GM20431 (cell line): ENCODE measurements around the gene PNP.
"Not testable (repeated sequence)": the region's sequence is repeated elsewhere in the genome, so short reads cannot be mapped to it uniquely, and the experiment has no call there.

Experiments
- in situ Hi-C: fragments of 300-500 bp; cut with MseI, MboI; formaldehyde crosslinking; loops from one replicate; pipeline ENCODE4 v1.15.0; 2020; ENCODE audit warnings: low sequenced_read_pairs; ENCODE audit not compliant: unreplicated experiment

PNP gene

GRCh38 chr14:20469242-20469889 lies at the start of gene PNP:
Gene PNP, plus strand, starts transcription at chr14:20469406. Its CDS starts 119 bp downstream, at chr14:20469525.
- in situ Hi-C loops: no loop called here

- in situ Hi-C loops: no loop called here
Observed at GRCh38 chr14:20419419-20419818, 49.8 kb upstream of the PNP start.

GRCh38 chr14:20421267-20421666 lies 47.9 kb upstream of the PNP start:
- in situ Hi-C loops: no loop called here

GRCh38 chr14:20422886-20423285 lies 46.3 kb upstream of the PNP start:
- in situ Hi-C loops: no loop called here

- in situ Hi-C loops: no loop called here
Observed at GRCh38 chr14:20424851-20425250, 44.4 kb upstream of the PNP start.

- in situ Hi-C loops: no loop called here
Observed at GRCh38 chr14:20427231-20428009, 41.8 kb upstream of the PNP start.

GRCh38 chr14:20428010-20428365 lies 41.2 kb upstream of the PNP start:
- in situ Hi-C loops: no loop called here

- in situ Hi-C loops: no loop called here
Observed at GRCh38 chr14:20428802-20429201, 40.4 kb upstream of the PNP start.

GRCh38 chr14:20429801-20430669 lies 39.2 kb upstream of the PNP start:
- in situ Hi-C loops: no loop called here

- in situ Hi-C loops: no loop called here
Observed at GRCh38 chr14:20434701-20435581, 34.3 kb upstream of the PNP start.

GRCh38 chr14:20435582-20436362 lies 33.4 kb upstream of the PNP start, which contains the start of gene KLHL33:
Gene KLHL33, minus strand, starts transcription at chr14:20436166. Its CDS starts 355 bp downstream, at chr14:20435811.
- in situ Hi-C loops: no loop called here

GRCh38 chr14:20436363-20436755 lies 32.8 kb upstream of the PNP start:
- in situ Hi-C loops: no loop called here

GRCh38 chr14:20438664-20439063 lies 30.5 kb upstream of the PNP start:
- in situ Hi-C loops: no loop called here

GRCh38 chr14:20440465-20440864 lies 28.7 kb upstream of the PNP start:
- in situ Hi-C loops: no loop called here

GRCh38 chr14:20440882-20441281 lies 28.3 kb upstream of the PNP start:
- in situ Hi-C loops: no loop called here

- in situ Hi-C loops: no loop called here
Observed at GRCh38 chr14:20441461-20441860, 27.7 kb upstream of the PNP start.

- in situ Hi-C loops: not testable (repeated sequence)
Observed at GRCh38 chr14:20443650-20444049, 25.6 kb upstream of the PNP start.

- in situ Hi-C loops: no loop called here
Observed at GRCh38 chr14:20446889-20447288, 22.3 kb upstream of the PNP start.

- in situ Hi-C loops: not testable (repeated sequence)
Observed at GRCh38 chr14:20452831-20453230, 16.4 kb upstream of the PNP start.
